GM23338 (cell line): Measurements from ENCODE around the gene RAD51B. TPM values are rescaled to one million over a fixed set of nuclear protein-coding genes. Genes with fewer than 3 reads are reported as not detected.

ENCODE experiments used
- ATAC-seq: fragments of 200-7000 bp; cut with Tn5 transposase; 3 replicates; pipeline ENCODE4 v1.9.1; 2020
- DNase-seq: peaks from one replicate; pipeline ENCODE4 v3.0.0-alpha.2; 2015; ENCODE audit warnings: low spot score
- H2AFZ ChIP-seq: fragments of 200-600 bp; sonication (generic); 2 replicates; pipeline ENCODE4 v1.8.0; 2016; ENCODE audit warnings: antibody characterized with exemption, mild to moderate bottlenecking, moderate library complexity
- H3F3A ChIP-seq: fragments of 200-600 bp; sonication (generic); replicated peaks from 2 replicates; pipeline ENCODE4 v1.8.0; 2017; ENCODE audit warnings: antibody characterized with exemption, mixed run types, low read depth
- H3K27ac ChIP-seq: fragments of 200-600 bp; sonication (generic); 2 replicates; pipeline ENCODE4 v1.6.1; 2016; ENCODE audit warnings: low read depth
- H3K27me3 ChIP-seq: fragments of 200-600 bp; sonication (generic); 2 replicates; pipeline ENCODE4 v1.8.0; 2016; ENCODE audit warnings: mild to moderate bottlenecking, mixed run types, moderate library complexity; ENCODE audit not compliant: insufficient read depth
- H3K36me3 ChIP-seq: fragments of 200-600 bp; sonication (generic); 2 replicates; pipeline ENCODE4 v1.8.0; 2016; ENCODE audit warnings: mild to moderate bottlenecking; ENCODE audit not compliant: insufficient read depth
- H3K4me1 ChIP-seq: fragments of 200-600 bp; sonication (generic); 2 replicates; pipeline ENCODE4 v1.8.0; 2016; ENCODE audit warnings: mild to moderate bottlenecking, moderate library complexity; ENCODE audit not compliant: insufficient read depth
- H3K4me2 ChIP-seq: fragments of 200-600 bp; sonication (generic); 2 replicates; pipeline ENCODE4 v1.7.1; 2017; ENCODE audit warnings: mixed run types
- H3K4me3 ChIP-seq: fragments of 200-600 bp; sonication (generic); 2 replicates; pipeline ENCODE4 v1.6.1; 2016; ENCODE audit warnings: mixed run types
- H3K79me2 ChIP-seq: fragments of 200-600 bp; sonication (generic); replicated peaks from 2 replicates; pipeline ENCODE4 v1.8.0; 2017; ENCODE audit warnings: mild to moderate bottlenecking; ENCODE audit not compliant: insufficient read depth
- H3K9me2 ChIP-seq: fragments of 200-600 bp; sonication (generic); 2 replicates; pipeline ENCODE4 v1.8.0; 2017; ENCODE audit not compliant: insufficient read depth
- H4K20me1 ChIP-seq: fragments of 200-600 bp; sonication (generic); replicated peaks from 2 replicates; pipeline ENCODE4 v1.8.0; 2017; ENCODE audit warnings: mild to moderate bottlenecking; ENCODE audit not compliant: insufficient read depth
- H3K27ac Mint-ChIP-seq: 2 replicates; pipeline ENCODE4 v1.8.0; 2020; ENCODE audit warnings: inconsistent platforms, mild to moderate bottlenecking, moderate library complexity, mixed read lengths
- H3K27me3 Mint-ChIP-seq: 3 replicates; pipeline ENCODE4 v1.8.0; 2022; ENCODE audit warnings: low read depth, mild to moderate bottlenecking, moderate library complexity, mixed read lengths, inconsistent platforms; ENCODE audit not compliant: insufficient read depth, poor library complexity
- H3K36me3 Mint-ChIP-seq: 3 replicates; pipeline ENCODE4 v1.8.0; 2021; ENCODE audit warnings: low read depth, mild to moderate bottlenecking, inconsistent platforms, moderate library complexity, mixed read lengths
- H3K4me1 Mint-ChIP-seq: 3 replicates; pipeline ENCODE4 v1.8.0; 2020; ENCODE audit warnings: mild to moderate bottlenecking, inconsistent platforms, mixed read lengths
- H3K4me3 Mint-ChIP-seq: 3 replicates; pipeline ENCODE4 v1.8.0; 2021; ENCODE audit warnings: moderate library complexity, mild to moderate bottlenecking, inconsistent platforms, mixed read lengths
- H3K9me3 Mint-ChIP-seq: 3 replicates; pipeline ENCODE4 v1.8.0; 2020; ENCODE audit warnings: moderate library complexity, mild to moderate bottlenecking, inconsistent platforms, mixed read lengths
- CREB1 ChIP-seq: fragments of 250-450 bp; sonication (Bioruptor Pico); IDR thresholded peaks from 2 replicates; pipeline ENCODE4 v1.5.0; 2020; ENCODE audit warnings: low read depth, mild to moderate bottlenecking, moderate library complexity
- CTCF ChIP-seq, 2 experiments: fragments of 200-600 bp in 1 of 2; sonication (generic) in 1 of 2; conservative IDR thresholded peaks; 2 replicates each; pipeline versions ENCODE4 v1.5.1 to v1.6.1; 2016 to 2017; ENCODE audit warnings: antibody characterized with exemption in 2 of 2, low read depth in 2 of 2, mild to moderate bottlenecking in 2 of 2, moderate library complexity in 1 of 2
- EZH2phosphoT487 ChIP-seq: fragments of 200-600 bp; sonication (generic); IDR thresholded peaks from one replicate; pipeline ENCODE4 v1.8.1; 2018; ENCODE audit warnings: antibody characterized with exemption; ENCODE audit not compliant: unreplicated experiment
- JUNB ChIP-seq: IDR thresholded peaks from one replicate; pipeline ENCODE4 v1.6.1; 2016; ENCODE audit warnings: antibody characterized with exemption; ENCODE audit not compliant: unreplicated experiment
- POLR2AphosphoS5 ChIP-seq: IDR thresholded peaks from 2 replicates; pipeline ENCODE4 v1.6.1; 2016; ENCODE audit warnings: antibody characterized with exemption, low read depth
- STAT1 ChIP-seq: IDR thresholded peaks from one replicate; pipeline ENCODE4 v1.6.1; 2016; ENCODE audit warnings: antibody characterized with exemption; ENCODE audit not compliant: unreplicated experiment
- polyA plus RNA-seq: library from polyadenylated mRNA; unstranded; fragments of >200 nt; fragmentation: Nextera tagmentation; extraction: Ambion mirVana; gene quantifications from 2 replicates; pipeline ENCODE4 v1.2.1, GENCODE V29; 2016
- total RNA-seq: library from RNA; depleted of rRNA; stranded (reverse); fragments of >200 nt; shearing (Covaris generic); gene quantifications from 2 replicates; pipeline ENCODE4 v1.2.3, GENCODE V29; 2014
- TF ChIP-seq, protein P1 (sequence below): IDR thresholded peaks from 2 replicates; pipeline ENCODE4 v1.6.1; 2016; ENCODE audit warnings: antibody characterized with exemption
- TF ChIP-seq, protein P2 (sequence below): IDR thresholded peaks from one replicate; pipeline ENCODE4 v1.6.1; 2018; ENCODE audit warnings: antibody characterized with exemption; ENCODE audit not compliant: unreplicated experiment

Gene RAD51B
- total and polyA plus RNA-seq, 2 experiments from 2014 or later, result 15.7 to 29.1 TPM

DNA sequence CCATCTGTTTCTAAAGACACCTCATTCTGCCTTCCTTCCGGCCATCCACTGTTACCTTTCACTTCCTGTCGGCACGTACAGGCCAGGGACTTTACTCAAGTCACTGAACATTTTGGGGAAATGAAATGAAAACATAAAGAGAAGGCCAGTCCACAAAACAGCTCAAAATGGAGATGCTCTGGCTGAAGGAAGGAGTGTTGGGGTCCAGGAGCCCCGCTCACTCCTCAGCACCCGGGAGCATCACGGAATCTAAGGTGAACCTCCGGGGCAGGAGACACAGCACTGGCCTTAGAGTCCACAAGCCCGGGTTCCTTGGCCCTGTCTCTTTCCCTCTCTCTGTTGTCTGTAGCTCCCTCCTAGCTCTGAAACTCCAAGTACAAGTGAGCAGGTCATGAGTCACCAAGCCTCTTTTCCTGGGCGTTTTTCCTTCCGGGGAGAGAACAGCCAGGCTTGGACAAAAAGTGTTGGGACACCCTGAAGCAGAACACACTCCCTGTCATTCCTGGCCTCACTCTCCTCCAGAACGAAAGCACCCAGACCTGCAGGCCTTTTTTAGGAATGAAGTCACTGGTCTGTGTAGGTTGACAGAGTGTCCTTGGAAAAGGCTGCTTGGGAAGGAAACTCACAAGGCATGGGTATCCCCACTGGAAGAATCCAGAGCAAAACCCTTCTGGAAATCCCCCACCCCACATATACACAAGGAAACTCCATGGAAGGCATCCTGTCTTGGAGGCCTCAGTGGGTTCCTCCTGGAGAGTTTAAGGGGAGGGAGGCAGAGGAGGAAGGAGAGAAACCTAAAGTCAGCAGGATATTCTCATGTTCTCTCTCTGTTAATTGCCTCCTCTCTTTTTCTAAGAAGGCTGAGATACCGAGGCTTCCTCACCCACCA is 728.0 kb downstream of the RAD51B start (continued):
- no peak for TF ChIP-seq CTCF (conservative IDR thresholded peaks at IDR 0.05; ENCODE audit: low read depth in 2 of 2)
- no peak for TF ChIP-seq JUNB

- Mint-ChIP-seq H3K4me1 (peaks cover 33% of the 10 kb centered on the region), H3K27me3 (peaks cover 11% of the 10 kb centered on the region), H3K4me3 (no peak overlapping the region), H3K27ac (no peak overlapping the region), H3K9me3 (no peaks in the 10 kb centered on the region), H3K36me3 (no peaks in the 10 kb centered on the region)
- Histone ChIP-seq H2AFZ (0 out of 2 replicates have a peak overlapping the region, but pooled peaks have one; percentile 10), H3K4me3 (no peak overlapping the region), H3K4me2 (peak overlapping the region; percentile 36), H3K27ac (no peak overlapping the region), H3K79me2 (no peaks in the 10 kb centered on the region), H3F3A (0 out of 2 replicates have a peak, but pooled peaks cover 2% of the 10 kb centered on the region), H3K36me3 (no peaks in the 10 kb centered on the region; the same call in 1 of the 2 replicates), H3K4me1 (peaks cover 29% of the 10 kb centered on the region), H3K9me2 (peaks cover 10% of the 10 kb centered on the region; the same call in 1 of the 2 replicates), H4K20me1 (no peaks in the 10 kb centered on the region), H3K27me3 (peaks cover 6% of the 10 kb centered on the region; the same call in 1 of the 2 replicates)
- DNase-seq (peak; percentile 15), ATAC-seq (peak; percentile 83)
- TF ChIP-seq, protein P1, sequence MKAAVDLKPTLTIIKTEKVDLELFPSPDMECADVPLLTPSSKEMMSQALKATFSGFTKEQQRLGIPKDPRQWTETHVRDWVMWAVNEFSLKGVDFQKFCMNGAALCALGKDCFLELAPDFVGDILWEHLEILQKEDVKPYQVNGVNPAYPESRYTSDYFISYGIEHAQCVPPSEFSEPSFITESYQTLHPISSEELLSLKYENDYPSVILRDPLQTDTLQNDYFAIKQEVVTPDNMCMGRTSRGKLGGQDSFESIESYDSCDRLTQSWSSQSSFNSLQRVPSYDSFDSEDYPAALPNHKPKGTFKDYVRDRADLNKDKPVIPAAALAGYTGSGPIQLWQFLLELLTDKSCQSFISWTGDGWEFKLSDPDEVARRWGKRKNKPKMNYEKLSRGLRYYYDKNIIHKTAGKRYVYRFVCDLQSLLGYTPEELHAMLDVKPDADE, result no peak
Observed at GRCh38 chr14:68548194-68549076, 728.9 kb downstream of the RAD51B start.

GRCh38 chr14:68550338-68550715 is 730.7 kb downstream of the RAD51B start:
- Histone ChIP-seq H4K20me1 (no peaks in the 10 kb centered on the region), H3K4me2 (peak overlapping the region; percentile 33), H3K27me3 (peaks cover 6% of the 10 kb centered on the region; the same call in 1 of the 2 replicates), H3K36me3 (no peaks in the 10 kb centered on the region; the same call in 1 of the 2 replicates), H3K79me2 (no peaks in the 10 kb centered on the region), H2AFZ (no peak overlapping the region), H3F3A (0 out of 2 replicates have a peak, but pooled peaks cover 2% of the 10 kb centered on the region), H3K9me2 (peaks cover 6% of the 10 kb centered on the region; the same call in 1 of the 2 replicates), H3K27ac (no peak overlapping the region), H3K4me1 (peaks cover 39% of the 10 kb centered on the region), H3K4me3 (no peak overlapping the region)
- no peak overlapping the region for H3K27ac Mint-ChIP-seq
- DNase-seq (no peak), ATAC-seq (no peak)
- H3K27me3 Mint-ChIP-seq, result peaks cover 11% of the 10 kb centered on the region
- peaks cover 44% of the 10 kb centered on the region for H3K4me1 Mint-ChIP-seq
- no peaks in the 10 kb centered on the region for H3K9me3 Mint-ChIP-seq
- H3K36me3 Mint-ChIP-seq, result no peaks in the 10 kb centered on the region
- no peak overlapping the region for H3K4me3 Mint-ChIP-seq
- TF ChIP-seq, protein P1, result no peak
- no peak for TF ChIP-seq EZH2phosphoT487
- no peak for TF ChIP-seq JUNB
- no peak for TF ChIP-seq STAT1
- TF ChIP-seq POLR2AphosphoS5, result no peak
- TF ChIP-seq, protein P2, sequence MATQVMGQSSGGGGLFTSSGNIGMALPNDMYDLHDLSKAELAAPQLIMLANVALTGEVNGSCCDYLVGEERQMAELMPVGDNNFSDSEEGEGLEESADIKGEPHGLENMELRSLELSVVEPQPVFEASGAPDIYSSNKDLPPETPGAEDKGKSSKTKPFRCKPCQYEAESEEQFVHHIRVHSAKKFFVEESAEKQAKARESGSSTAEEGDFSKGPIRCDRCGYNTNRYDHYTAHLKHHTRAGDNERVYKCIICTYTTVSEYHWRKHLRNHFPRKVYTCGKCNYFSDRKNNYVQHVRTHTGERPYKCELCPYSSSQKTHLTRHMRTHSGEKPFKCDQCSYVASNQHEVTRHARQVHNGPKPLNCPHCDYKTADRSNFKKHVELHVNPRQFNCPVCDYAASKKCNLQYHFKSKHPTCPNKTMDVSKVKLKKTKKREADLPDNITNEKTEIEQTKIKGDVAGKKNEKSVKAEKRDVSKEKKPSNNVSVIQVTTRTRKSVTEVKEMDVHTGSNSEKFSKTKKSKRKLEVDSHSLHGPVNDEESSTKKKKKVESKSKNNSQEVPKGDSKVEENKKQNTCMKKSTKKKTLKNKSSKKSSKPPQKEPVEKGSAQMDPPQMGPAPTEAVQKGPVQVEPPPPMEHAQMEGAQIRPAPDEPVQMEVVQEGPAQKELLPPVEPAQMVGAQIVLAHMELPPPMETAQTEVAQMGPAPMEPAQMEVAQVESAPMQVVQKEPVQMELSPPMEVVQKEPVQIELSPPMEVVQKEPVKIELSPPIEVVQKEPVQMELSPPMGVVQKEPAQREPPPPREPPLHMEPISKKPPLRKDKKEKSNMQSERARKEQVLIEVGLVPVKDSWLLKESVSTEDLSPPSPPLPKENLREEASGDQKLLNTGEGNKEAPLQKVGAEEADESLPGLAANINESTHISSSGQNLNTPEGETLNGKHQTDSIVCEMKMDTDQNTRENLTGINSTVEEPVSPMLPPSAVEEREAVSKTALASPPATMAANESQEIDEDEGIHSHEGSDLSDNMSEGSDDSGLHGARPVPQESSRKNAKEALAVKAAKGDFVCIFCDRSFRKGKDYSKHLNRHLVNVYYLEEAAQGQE, result no peak
- TF ChIP-seq CREB1 (CRISPR knock-in tag), result no peak
